GM12878 (cell line): ENCODE measurements around the gene TOB1. TPM values are rescaled to one million over a fixed set of nuclear protein-coding genes. Genes with fewer than 3 reads are reported as not detected.

Experiments used
- ATAC-seq: fragments of 200-7000 bp; cut with Tn5 transposase; 3 replicates; pipeline ENCODE4 v1.9.1; 2020; ENCODE audit warnings: mild to moderate bottlenecking, moderate library complexity
- BruUV-seq: library from RNA; stranded (reverse); fragments of 400-500 nt; replicated peaks from 2 replicates; lab custom pipeline; 2021; lab: Mats Ljungman, UMichigan
- CTCF ChIA-PET: fragments of 300-600 bp; sonication (Branson Sonifier 250); formaldehyde crosslinking; extraction: SDS; loops from one replicate; lab custom pipeline; 2021; ENCODE audit warnings: inconsistent platforms; lab: Yijun Ruan, JAX
- POLR2A ChIA-PET: fragments of 350-600 bp; formaldehyde crosslinking; extraction: SDS; loops from one replicate; lab custom pipeline; 2021; ENCODE audit warnings: inconsistent platforms; lab: Charles Lee
- RAD21 ChIA-PET: fragments of 300-600 bp; sonication (Branson Sonifier 250); formaldehyde crosslinking; loops from one replicate; lab custom pipeline; 2023; ENCODE audit warnings: antibody characterized with exemption; ENCODE audit not compliant: unreplicated experiment; lab: Charles Lee
- SMC1A ChIA-PET: fragments of 300-600 bp; sonication (Branson Sonifier 250); formaldehyde crosslinking; loops from one replicate; lab custom pipeline; 2023; ENCODE audit not compliant: unreplicated experiment, uncharacterized antibody; lab: Charles Lee
- DNase-seq: peaks from one replicate; pipeline ENCODE4 v3.0.0-alpha.2; 2011; ENCODE audit warnings: low read depth, low spot score
- FAIRE-seq: peaks from 3 replicates; lab custom pipeline; 2011; peaks lifted over from hg19 to GRCh38; lab: Jason Lieb, UNC
- H2AFZ ChIP-seq: 2 replicates; pipeline ENCODE4 v1.6.0; 2011; ENCODE audit warnings: low read depth, low read length, control low read depth; ENCODE audit not compliant: control insufficient read depth
- H3K27ac ChIP-seq: 2 replicates; pipeline ENCODE4 v1.5.1; 2011; ENCODE audit warnings: control low read depth; ENCODE audit not compliant: control insufficient read depth, insufficient read depth
- H3K27me3 ChIP-seq, 2 experiments: replicated peaks in 1 of 2; 2 replicates each; pipeline versions ENCODE4 v1.6.0 to v1.6.1; 2011; ENCODE audit warnings: low read length in 1 of 2; ENCODE audit not compliant: control insufficient read depth in 2 of 2, insufficient read depth in 2 of 2
- H3K36me3 ChIP-seq, 2 experiments: 2 replicates each; pipeline ENCODE4 v1.5.1; 2011; ENCODE audit warnings: low read length in 1 of 2; ENCODE audit not compliant: control insufficient read depth in 2 of 2, insufficient read depth in 2 of 2
- H3K4me1 ChIP-seq: 2 replicates; pipeline ENCODE4 v1.6.1; 2011; ENCODE audit warnings: mild to moderate bottlenecking, low read length, moderate library complexity, mixed read lengths; ENCODE audit not compliant: control insufficient read depth, insufficient read depth
- H3K4me2 ChIP-seq: 2 replicates; pipeline ENCODE4 v1.6.0; 2011; ENCODE audit warnings: control low read depth; ENCODE audit not compliant: control insufficient read depth, insufficient read depth
- H3K4me3 ChIP-seq: fragments of 200-600 bp; sonication (generic); 2 replicates; pipeline ENCODE4 v1.5.1; 2016
- H3K79me2 ChIP-seq: 2 replicates; pipeline ENCODE4 v1.6.0; 2011; ENCODE audit warnings: low read length; ENCODE audit not compliant: control insufficient read depth, insufficient read depth
- H3K9ac ChIP-seq: 2 replicates; pipeline ENCODE4 v1.8.0; 2011; ENCODE audit warnings: low read length, control low read depth, mixed read lengths; ENCODE audit not compliant: control insufficient read depth, insufficient read depth
- H3K9me3 ChIP-seq: replicated peaks from 3 replicates; pipeline ENCODE4 v1.5.1; 2011; ENCODE audit warnings: mild to moderate bottlenecking, low read length; ENCODE audit not compliant: control insufficient read depth, insufficient read depth
- H4K20me1 ChIP-seq: 2 replicates; pipeline ENCODE4 v1.6.0; 2011; ENCODE audit not compliant: control insufficient read depth, insufficient read depth
- HSF1 ChIP-seq: fragments of 150-350 bp; IDR thresholded peaks from 2 replicates; pipeline ENCODE4 v1.6.1; 2014; ENCODE audit warnings: mild to moderate bottlenecking, low read depth, low read length
- IRF4 ChIP-seq: IDR thresholded peaks from 2 replicates; pipeline ENCODE4 v1.6.1; 2011; ENCODE audit warnings: low read depth, low read length
- NFYB ChIP-seq: IDR thresholded peaks from 2 replicates; pipeline ENCODE4 v1.6.1; 2011; ENCODE audit warnings: low read depth, mild to moderate bottlenecking, low read length, improper control_type of control experiment, moderate library complexity; ENCODE audit not compliant: insufficient read depth
- SUZ12 ChIP-seq: fragments of 200-600 bp; sonication (generic); IDR thresholded peaks from one replicate; pipeline ENCODE4 v1.6.1; 2018; ENCODE audit warnings: antibody characterized with exemption, mild to moderate bottlenecking; ENCODE audit not compliant: unreplicated experiment
- TBL1XR1 ChIP-seq: IDR thresholded peaks from 2 replicates; pipeline ENCODE4 v1.6.1; 2012; ENCODE audit warnings: low read depth, low read length, improper control_type of control experiment
- ZSCAN29 ChIP-seq: fragments of 450-650 bp; IDR thresholded peaks from 2 replicates; pipeline ENCODE4 v1.6.1; 2017; ENCODE audit warnings: mild to moderate bottlenecking, moderate library complexity
- WGBS: methylation state at CpG from one replicate; pipeline ENCODE4 v1.1.6; 2016; ENCODE audit warnings: low lambda C conversion rate; ENCODE audit not compliant: insufficient replicate concordance, insufficient coverage; ENCODE audit errors: missing lambda C conversion rate; 5-methylcytosine and 5-hydroxymethylcytosine counted together
- in situ Hi-C: fragments of 300-500 bp; cut with MboI; formaldehyde crosslinking; loops from 9 replicates; pipeline ENCODE4 v1.14.3; 2018; ENCODE audit warnings: mixed read lengths
- intact Hi-C: fragments of 100-400 bp; cut with micrococcal nuclease; formaldehyde crosslinking; loops from one replicate; pipeline ENCODE4 v1.14.2; 2022; ENCODE audit not compliant: unreplicated experiment
- polyA plus RNA-seq, 11 experiments: library from polyadenylated mRNA; depleted of rRNA in 4 of 11; unstranded in 6 of 11; stranded (reverse) in 5 of 11; fragments of >200 nt; fragmentation: Nextera tagmentation in 4 of 11; fragmentation: Illumina TruSeq in 1 of 11; extraction: Ambion mirVana in 4 of 11; extraction: Trizol in 1 of 11; gene quantifications; 1 replicate in 1 of 11; 2 replicates in 10 of 11; pipeline versions ENCODE4 v1.2.1 to v1.2.3, GENCODE V29; 2011 to 2016; ENCODE audit warnings: inconsistent platforms in 2 of 11, missing spikeins in 2 of 11, low read depth in 1 of 11
- total RNA-seq, 4 experiments: library from RNA; depleted of rRNA in 3 of 4; stranded (reverse); fragments of >200 nt in 3 of 4; fragmentation: Illumina TruSeq in 1 of 4; extraction: Trizol in 1 of 4; gene quantifications; 2 replicates each; pipeline versions ENCODE4 v1.2.1 to v1.2.3, GENCODE V29; 2013 to 2021
- TF ChIP-seq, protein P1 (sequence below): IDR thresholded peaks from 2 replicates; pipeline ENCODE4 v1.6.1; 2011; ENCODE audit warnings: mild to moderate bottlenecking, low read depth, low read length, moderate library complexity; ENCODE audit not compliant: insufficient replicate concordance
- TF ChIP-seq, protein P2 (sequence below): fragments of 450-650 bp; formaldehyde crosslinking; IDR thresholded peaks from 2 replicates; pipeline ENCODE4 v1.4.0; 2022; ENCODE audit warnings: mild to moderate bottlenecking, moderate library complexity

Gene TOB1
- total and polyA plus RNA-seq, 10 of the 15 experiments (the other 5 are each of a cell fraction or from before 2014, with no cell fraction given): 5.0 to 32.4 (median 13.7) TPM

DNA sequence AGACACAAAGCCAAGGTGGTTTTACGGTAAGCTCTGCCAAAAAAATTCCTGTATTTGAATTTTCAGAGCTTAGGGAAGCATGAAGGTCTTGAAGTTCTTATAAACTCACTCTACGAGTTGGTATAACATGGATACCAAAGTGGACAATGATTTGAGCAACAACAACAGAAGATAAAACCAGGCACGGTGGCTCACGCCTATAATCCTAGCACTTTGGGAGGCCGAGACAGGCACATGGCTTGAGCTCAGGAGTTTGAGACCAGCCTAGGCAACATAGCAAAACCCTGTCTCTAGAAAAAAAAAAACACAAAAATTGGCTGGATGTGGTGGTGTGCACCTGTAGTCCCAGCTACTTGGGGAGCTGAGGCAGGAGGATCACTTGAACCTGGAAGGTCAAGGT lies 12.9 kb upstream of the TOB1 start:
- in situ Hi-C loops: no loop called here
- RAD21 ChIA-PET: interaction anchor here (2.0 kb wide), 1 partner anchor 13 kb away, joined by 5 read pairs; the partner anchor contains the start of gene TOB1
- H3K9me3 ChIP-seq: no peaks in the 10 kb centered on the region; the same call in 2 of the 3 replicates
- no peak overlapping the region for H3K4me3 ChIP-seq
- no peak for DNase-seq
- SMC1A ChIA-PET: no interaction called here
- no peaks in the 10 kb centered on the region for H3K36me3 ChIP-seq
- CTCF ChIA-PET: interaction anchor here (1.0 to 1.9 kb wide), 3 partner anchors 15 to 95 kb away, joined by 3 to 8 read pairs (median 4); no protein-coding TSS in a partner anchor
- H4K20me1 ChIP-seq: no peaks in the 10 kb centered on the region
- H3K4me2 ChIP-seq: no peak overlapping the region
- POLR2A ChIA-PET: no interaction called here
- H3K79me2 ChIP-seq: no peaks in the 10 kb centered on the region
- no peak overlapping the region for H2AFZ ChIP-seq
- 78% methylated on average over 5 of the region's 5 CpGs for WGBS
- H3K4me1 ChIP-seq: peaks cover 3% of the 10 kb centered on the region; the same call in 1 of the 2 replicates
- H3K9ac ChIP-seq: no peak overlapping the region
- intact Hi-C loops: no loop called here
- no peaks in the 10 kb centered on the region for H3K27me3 ChIP-seq
- no peak for TF ChIP-seq TBL1XR1
- TF ChIP-seq, protein P1, sequence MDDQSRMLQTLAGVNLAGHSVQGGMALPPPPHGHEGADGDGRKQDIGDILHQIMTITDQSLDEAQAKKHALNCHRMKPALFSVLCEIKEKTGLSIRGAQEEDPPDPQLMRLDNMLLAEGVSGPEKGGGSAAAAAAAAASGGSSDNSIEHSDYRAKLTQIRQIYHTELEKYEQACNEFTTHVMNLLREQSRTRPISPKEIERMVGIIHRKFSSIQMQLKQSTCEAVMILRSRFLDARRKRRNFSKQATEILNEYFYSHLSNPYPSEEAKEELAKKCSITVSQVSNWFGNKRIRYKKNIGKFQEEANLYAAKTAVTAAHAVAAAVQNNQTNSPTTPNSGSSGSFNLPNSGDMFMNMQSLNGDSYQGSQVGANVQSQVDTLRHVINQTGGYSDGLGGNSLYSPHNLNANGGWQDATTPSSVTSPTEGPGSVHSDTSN: no peak
- TF ChIP-seq, protein P2, sequence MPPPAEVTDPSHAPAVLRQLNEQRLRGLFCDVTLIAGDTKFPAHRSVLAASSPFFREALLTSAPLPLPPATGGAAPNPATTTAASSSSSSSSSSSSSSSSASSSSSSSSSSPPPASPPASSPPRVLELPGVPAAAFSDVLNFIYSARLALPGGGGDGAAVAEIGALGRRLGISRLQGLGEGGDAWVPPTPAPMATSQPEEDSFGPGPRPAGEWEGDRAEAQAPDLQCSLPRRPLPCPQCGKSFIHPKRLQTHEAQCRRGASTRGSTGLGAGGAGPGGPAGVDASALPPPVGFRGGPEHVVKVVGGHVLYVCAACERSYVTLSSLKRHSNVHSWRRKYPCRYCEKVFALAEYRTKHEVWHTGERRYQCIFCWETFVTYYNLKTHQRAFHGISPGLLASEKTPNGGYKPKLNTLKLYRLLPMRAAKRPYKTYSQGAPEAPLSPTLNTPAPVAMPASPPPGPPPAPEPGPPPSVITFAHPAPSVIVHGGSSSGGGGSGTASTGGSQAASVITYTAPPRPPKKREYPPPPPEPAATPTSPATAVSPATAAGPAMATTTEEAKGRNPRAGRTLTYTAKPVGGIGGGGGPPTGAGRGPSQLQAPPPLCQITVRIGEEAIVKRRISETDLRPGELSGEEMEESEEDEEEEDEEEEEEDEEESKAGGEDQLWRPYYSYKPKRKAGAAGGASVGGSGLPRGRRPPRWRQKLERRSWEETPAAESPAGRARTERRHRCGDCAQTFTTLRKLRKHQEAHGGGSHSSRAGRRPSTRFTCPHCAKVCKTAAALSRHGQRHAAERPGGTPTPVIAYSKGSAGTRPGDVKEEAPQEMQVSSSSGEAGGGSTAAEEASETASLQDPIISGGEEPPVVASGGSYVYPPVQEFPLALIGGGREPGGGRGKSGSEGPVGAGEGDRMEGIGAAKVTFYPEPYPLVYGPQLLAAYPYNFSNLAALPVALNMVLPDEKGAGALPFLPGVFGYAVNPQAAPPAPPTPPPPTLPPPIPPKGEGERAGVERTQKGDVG: no peak
- TF ChIP-seq SUZ12: no peak
- TF ChIP-seq ZSCAN29: no peak
- TF ChIP-seq IRF4: no peak
- no peak for TF ChIP-seq HSF1
- TF ChIP-seq NFYB: no peak
- no peak for ATAC-seq
- BruUV-seq: no TSS peak
- no peak for FAIRE-seq
- no peak overlapping the region for H3K27ac ChIP-seq
